Upper lobe of left lung (tissue), 4 donors: ENCODE data around the gene NFE2L1.

Source experiments
- POLR2A ChIP-seq, 4 donors: fragments of 450-650 bp; IDR thresholded peaks; one replicate each; pipeline ENCODE4 v1.5.1; 2016 to 2017; ENCODE audit warnings: antibody characterized with exemption in 4 of 4, mild to moderate bottlenecking in 2 of 4
- TF ChIP-seq, protein P1 (sequence below), 6 experiments: fragments of 450-650 bp in 4 of 6; fragments of 200-600 bp in 2 of 6; sonication (generic) in 2 of 6; IDR thresholded peaks; one replicate each; pipeline ENCODE4 v1.5.1; 2016 to 2019; ENCODE audit warnings: antibody characterized with exemption in 6 of 6

DNA sequence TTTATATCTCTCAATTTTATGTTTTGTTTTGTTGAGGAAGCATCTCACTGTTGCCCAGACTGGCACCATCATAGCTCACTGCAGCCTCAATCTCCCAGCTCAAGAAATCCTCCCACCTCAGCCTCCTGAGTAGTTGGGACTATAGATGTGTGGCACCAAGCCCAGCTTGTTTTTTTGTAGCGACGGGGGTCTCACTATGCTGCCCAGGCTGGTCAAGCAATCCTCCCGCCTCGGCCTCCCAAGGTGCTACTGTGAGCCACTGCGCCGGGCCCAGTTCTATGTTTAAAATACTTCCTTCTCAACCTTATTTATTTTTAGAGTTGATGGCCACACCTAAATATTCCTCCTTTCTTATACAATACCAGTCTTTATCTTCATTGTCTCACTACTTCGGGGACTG, 1.9 kb upstream of the NFE2L1 start:
- TF ChIP-seq, protein P1, sequence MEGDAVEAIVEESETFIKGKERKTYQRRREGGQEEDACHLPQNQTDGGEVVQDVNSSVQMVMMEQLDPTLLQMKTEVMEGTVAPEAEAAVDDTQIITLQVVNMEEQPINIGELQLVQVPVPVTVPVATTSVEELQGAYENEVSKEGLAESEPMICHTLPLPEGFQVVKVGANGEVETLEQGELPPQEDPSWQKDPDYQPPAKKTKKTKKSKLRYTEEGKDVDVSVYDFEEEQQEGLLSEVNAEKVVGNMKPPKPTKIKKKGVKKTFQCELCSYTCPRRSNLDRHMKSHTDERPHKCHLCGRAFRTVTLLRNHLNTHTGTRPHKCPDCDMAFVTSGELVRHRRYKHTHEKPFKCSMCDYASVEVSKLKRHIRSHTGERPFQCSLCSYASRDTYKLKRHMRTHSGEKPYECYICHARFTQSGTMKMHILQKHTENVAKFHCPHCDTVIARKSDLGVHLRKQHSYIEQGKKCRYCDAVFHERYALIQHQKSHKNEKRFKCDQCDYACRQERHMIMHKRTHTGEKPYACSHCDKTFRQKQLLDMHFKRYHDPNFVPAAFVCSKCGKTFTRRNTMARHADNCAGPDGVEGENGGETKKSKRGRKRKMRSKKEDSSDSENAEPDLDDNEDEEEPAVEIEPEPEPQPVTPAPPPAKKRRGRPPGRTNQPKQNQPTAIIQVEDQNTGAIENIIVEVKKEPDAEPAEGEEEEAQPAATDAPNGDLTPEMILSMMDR (IDR thresholded peaks at IDR 0.05) = no peak
- TF ChIP-seq POLR2A (IDR thresholded peaks at IDR 0.05) = no peak
